Astrocyte (in vitro differentiated cells and primary cell): ENCODE data around the gene RAB35.

Experiments used
- CTCF ChIP-seq: IDR thresholded peaks from 2 replicates; pipeline ENCODE4 v1.5.1; 2011; ENCODE audit warnings: low read depth, mild to moderate bottlenecking, inconsistent platforms, low read length, moderate library complexity; ENCODE audit not compliant: insufficient read depth
- EZH2 ChIP-seq: IDR thresholded peaks from 2 replicates; pipeline ENCODE4 v1.6.1; 2012; ENCODE audit warnings: mild to moderate bottlenecking, low read length, inconsistent platforms; ENCODE audit not compliant: insufficient read depth

- TF ChIP-seq CTCF (no peak), EZH2 (no peak)
Observed at GRCh38 chr12:120116441-120116791, at the start of gene RAB35.
